ENCODE data around the gene TMEM201.
"Not testable (repeated sequence)": the region's sequence is repeated elsewhere in the genome, so short reads cannot be mapped to it uniquely, and the experiment has no call there.

Gene TMEM201

DNA sequence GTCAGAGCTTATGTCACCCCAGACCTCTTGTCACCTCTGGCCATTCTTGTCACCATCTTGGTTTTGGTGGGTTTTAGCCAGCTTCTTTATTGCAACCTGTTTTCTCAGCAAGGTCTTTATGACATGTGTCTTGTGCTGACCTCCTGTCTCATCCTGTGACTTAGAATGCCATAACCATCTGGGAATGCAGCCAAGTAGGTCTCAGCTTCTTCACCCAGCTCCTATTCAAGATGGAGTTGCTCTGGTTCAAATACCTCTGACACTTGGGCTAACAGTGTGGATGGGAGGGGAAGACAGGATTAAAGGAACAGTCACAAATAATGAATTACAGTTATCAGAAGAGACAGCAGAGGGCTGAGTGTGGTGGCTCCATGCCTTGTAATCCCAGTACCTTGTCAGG, 32.3 kb downstream of the TMEM201 start:
- DNase-seq (ENCODE audit: low spot score) = no peak

DNA sequence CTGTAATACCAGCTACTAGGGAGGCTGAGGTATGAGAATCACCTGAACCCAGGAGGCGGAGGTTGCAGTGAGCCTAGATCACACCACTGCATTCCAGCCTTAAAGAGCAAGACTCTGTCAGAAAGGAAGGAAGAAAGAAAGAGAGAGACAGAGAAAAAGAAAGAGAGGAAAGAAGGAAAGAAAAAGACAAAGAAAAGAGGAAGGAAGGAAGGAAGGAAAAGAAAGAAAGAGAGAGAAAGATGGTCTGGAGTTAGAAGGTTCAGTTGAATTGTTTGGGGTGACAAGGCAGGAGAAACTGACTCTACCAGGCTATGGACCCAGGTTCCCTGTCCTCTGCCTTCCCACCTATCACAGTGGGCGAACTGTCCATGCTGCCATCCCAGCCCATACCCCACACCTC, 35.4 kb downstream of the TMEM201 start:
- no peak for DNase-seq (ENCODE audit: low spot score)

GRCh38 chr1:9625030-9625429, 36.3 kb downstream of the TMEM201 start:
- not testable (repeated sequence) for DNase-seq (ENCODE audit: low spot score)

GRCh38 chr1:9626201-9626608, 37.5 kb downstream of the TMEM201 start:
- DNase-seq (ENCODE audit: low spot score) = no peak

DNA sequence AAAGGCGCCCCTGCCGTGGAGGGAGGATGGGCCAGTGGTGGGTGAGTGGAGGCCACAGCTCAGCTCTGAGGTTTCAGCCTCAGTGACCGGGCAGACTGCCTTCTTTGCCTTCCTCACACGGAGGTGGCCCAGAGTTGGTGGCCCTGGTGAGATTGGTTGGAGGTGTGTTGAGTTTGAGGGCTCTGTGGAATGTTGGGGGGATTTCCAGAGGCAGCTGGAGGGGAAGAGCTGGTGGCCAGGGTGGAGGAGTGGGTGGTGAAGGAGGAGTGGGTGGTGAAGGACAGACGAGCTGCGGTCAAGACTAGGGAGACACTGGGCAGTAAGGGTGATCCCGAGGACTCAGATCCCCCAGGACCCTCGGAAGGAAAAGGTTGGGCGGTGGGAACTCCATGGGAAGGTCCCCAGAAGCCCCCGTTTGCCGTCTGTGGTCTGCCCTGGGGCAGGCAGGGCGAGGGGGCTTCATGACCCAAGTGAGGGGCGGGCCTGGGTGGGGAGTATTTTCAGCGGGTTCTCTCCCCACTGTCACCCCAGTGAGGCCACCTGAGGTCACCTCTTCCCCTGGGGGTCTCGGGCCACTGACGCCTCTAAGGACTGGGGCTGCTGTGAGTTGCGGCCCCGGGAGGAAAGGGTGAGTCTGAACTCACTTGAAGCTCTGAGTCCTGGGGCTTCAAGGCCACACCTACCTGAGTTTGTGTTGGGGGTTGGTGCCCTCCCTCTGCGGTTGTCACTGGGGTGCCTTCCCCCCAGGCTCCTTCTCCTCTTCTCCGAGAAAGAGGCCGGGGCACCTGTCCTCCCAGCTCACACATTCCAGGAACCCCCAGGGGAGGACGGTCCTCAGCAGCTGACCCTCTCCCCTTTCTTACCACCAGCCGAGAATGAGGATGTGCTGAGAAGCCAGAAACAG, 40.1 kb downstream of the TMEM201 start:
- DNase-seq (ENCODE audit: low spot score) = no peak

GRCh38 chr1:9629445-9630201, 40.9 kb downstream of the TMEM201 start:
- no peak for DNase-seq (ENCODE audit: low spot score)

DNA sequence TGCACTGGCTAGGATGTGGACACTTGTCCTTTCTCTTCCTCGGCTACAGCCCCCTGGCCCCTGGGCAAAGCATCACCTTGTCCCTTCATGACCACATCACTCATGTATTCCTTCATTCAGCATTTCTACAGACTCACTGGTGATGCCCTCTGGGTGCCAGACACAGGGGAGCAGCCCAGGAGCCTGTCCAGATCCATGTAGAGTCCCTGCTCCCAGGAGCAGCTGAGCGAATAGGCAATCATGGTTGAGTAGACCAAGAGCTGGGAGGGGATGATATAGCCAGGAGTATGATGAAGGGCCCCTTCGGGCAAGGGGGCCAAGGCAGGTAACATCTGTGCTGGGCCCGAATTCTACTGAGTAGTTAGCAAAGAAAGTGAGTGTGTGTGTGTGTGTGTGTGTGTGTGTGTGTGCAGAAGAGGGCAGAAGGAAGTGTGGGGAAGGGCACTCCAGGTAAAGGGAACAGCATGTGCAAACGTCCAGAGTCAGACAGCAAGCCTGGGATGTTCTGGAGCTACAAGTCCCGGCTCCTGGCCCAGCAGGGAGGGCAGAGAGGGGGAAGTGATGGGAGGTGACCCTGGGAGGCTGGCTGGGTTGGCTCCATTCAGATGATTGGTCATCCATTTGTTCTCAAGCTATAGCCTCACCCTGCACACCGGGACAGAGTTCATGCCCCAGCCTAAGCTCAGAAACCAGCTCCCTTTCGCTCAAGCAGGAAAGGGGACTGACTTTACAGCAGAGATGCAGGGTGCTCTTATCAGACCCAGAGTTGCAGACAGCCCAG, 41.8 kb downstream of the TMEM201 start:
- DNase-seq (ENCODE audit: low spot score) = peak; percentile 17

- DNase-seq (ENCODE audit: low spot score) = no peak
Measured at GRCh38 chr1:9631613-9632012, 42.9 kb downstream of the TMEM201 start.

DNA sequence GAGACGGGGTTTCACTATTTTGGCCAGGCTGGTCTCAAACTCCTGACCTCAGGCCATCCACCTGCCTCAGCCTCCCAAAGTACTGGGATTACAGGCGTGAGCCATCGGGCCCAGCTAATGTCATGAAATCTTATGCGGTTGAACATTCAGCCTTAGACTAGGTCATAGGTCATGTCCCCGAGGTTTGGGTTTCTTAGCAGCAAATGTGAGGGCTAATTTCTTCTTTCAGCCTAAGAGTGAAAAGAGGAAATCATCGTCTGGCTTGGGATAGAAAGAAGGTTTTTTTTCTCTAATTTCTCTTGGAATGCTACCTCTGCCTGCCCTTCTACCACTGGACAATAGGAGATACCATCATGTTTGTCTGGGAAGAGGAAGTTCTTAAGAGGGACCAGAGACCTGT, 44.8 kb downstream of the TMEM201 start:
- DNase-seq (ENCODE audit: low spot score) = no peak

- no peak for DNase-seq (ENCODE audit: low spot score)
Measured at GRCh38 chr1:9634582-9634981, 45.9 kb downstream of the TMEM201 start.

GRCh38 chr1:9639227-9639626, 50.5 kb downstream of the TMEM201 start:
- no peak for DNase-seq (ENCODE audit: low spot score)

GRCh38 chr1:9643351-9644256, 54.9 kb downstream of the TMEM201 start:
- DNase-seq (ENCODE audit: low spot score) = no peak

DNA sequence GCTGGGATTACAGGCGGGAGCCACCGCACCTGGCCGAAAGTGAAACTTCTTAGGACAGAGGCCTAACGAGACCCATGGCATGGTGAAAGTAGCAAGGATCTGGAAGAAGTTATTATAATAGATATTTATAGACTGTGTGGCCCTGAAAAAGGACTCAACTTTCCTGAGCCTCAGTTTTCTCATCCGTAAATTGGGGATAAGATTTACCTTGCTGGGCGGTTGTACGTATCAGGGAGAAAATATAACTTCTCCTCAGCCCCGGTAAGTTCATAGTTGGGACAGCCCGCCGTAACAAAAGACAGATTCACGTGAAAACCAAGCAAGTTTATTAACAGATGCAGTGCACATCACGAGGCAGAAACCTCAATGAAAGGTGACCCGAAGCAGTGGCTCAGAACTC, 57.3 kb downstream of the TMEM201 start:
- no peak for DNase-seq (ENCODE audit: low spot score)

GRCh38 chr1:9648171-9648570, 59.5 kb downstream of the TMEM201 start:
- DNase-seq (ENCODE audit: low spot score) = no peak

DNA sequence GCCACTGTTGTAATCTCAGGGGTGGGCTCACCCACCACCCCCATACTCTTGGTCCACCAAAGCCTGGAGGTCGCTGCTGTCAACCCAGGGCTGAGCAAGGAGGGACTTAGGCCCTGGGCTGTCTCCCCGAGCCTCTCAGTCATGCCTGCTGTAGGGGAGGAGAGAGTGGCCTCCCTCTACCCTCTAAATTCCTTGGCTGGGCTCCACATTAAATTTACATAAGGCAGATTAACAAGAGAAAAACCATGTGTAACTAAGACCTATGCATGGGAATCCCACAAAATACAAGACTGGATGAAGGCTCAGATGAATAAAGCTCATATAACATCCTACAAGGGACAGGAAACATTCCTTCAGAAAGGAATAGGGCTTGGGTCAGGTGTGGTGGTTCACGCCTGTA, 61.1 kb downstream of the TMEM201 start:
- no peak for DNase-seq (ENCODE audit: low spot score)

GRCh38 chr1:9651220-9651564, 62.5 kb downstream of the TMEM201 start:
- no peak for DNase-seq (ENCODE audit: low spot score)

DNA sequence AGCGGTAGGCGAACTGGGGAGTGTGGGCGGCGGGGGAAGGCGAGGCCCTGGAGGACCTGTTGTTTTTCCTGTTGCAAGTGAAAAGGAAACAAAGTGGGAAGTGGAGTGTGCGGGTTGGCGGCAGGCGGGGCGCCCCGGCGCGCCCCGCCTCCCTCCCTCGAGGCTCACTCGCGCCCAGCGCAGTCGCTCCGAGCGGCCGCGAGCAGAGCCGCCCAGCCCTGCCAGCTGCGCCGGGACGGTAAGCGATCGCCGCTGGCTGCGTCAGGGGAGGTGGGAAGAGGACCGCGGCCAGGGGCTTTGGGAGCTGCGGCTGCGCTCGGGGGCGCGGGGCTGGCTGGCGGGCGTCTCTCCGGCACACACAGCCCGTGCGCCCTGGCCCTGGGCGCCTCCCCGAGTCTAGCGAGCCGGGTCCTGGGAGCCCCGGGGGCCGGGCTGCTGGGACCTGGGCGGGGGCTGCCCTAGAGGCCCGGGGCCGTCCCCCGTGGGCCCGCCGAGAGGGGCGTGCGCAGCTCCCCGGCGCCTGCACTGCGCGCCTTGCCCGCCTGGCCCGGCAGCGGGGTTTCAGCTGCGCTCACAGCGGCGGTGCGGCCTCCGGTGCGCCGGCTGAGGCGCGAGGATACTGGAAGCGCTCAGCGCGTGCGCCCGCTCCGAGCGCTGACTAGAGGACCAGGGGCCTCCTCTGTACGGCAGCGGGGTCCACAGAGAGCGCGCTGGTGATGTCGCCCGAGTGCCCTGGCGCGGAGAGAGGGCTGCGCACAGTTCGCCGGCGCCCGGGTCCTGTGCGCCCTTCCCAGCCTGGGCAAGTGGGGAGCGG, 63.1 kb downstream of the TMEM201 start, which contains the start of gene PIK3CD:
PIK3CD (plus strand) TSS at position 167 of the 814 bp plus-strand sequence. CDS start 58,725 bp downstream, outside the sequence.
- DNase-seq (ENCODE audit: low spot score) = peak; percentile 84

DNA sequence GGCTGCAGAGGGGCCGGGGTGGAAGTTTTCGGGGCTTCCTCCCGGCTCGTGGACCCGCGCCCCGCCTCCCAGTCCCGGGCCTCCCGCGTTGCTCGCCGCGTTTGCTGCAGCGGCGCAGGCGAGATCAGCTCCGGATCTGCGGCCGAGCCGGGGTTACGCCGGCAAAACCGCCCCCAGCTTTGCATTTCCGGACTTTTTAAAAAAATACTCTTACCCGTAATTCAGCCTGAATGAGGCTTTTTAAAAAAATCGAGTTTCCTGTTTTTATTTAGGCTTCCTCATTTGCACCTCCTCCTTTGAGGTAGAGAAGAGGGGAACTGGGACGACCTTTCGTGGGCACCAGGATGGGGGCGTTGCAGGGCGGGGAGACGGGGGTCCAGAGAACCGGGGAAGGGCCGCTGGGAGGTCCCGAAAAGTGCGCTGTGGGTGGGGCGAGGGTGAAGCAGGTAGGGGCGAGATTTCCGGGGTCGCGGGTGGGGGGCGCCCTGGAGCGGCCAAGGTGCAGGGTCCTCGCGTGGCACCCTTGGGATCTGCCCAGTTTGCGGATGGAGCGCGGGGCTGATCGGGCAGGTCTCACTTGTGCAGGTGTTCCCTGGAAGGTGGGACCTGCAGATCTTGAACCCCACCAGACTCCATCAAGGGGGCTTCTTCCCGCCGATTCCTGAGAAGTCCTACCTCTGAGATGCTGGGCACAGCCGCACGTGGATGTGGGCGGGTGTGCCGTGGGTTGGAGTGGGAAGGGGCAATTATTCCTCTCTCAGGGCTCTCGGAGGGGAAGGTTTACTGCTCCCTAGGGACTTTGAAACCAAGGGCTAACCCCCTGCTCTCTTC, 63.9 kb downstream of the TMEM201 start:
- no peak for DNase-seq (ENCODE audit: low spot score)

DNA sequence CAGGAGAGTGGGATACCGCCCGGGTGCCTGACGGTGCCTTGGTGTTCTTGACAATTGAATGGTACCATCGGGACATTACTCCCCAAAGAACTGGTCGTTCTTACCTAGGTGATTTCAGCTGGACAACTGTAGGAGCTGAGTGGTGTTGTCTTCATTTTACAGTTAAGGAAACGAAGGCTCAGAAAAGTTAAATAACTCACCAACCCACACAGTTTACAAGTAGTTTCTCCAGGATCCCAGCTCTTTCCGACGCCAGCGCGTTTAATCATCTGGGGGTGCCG, 64.4 kb downstream of the TMEM201 start:
- no peak for DNase-seq (ENCODE audit: low spot score)
